ENCODE measurements around the gene RSPRY1. TPM values are rescaled to one million over a fixed set of nuclear protein-coding genes. Genes with fewer than 3 reads are reported as not detected.

RSPRY1 gene
- total RNA-seq, 1 donor from 2014 or later = 46.6 TPM

GRCh38 chr16:57264381-57264780 lies 78.3 kb downstream of the RSPRY1 start:
- no peaks in the 10 kb centered on the region for H3K79me2 ChIP-seq (ENCODE audit: low read depth)
- DNase-seq (ENCODE audit: low spot score) = no peak

GRCh38 chr16:57264950-57265371 lies 78.8 kb downstream of the RSPRY1 start:
- Mint-ChIP-seq H3K9me3 (no peaks in the 10 kb centered on the region), H3K36me3 (no peaks in the 10 kb centered on the region), H3K27me3 (ENCODE audit: insufficient read depth, low read depth) (peaks cover 5% of the 10 kb centered on the region), H3K27ac (no peak overlapping the region), H3K4me3 (no peak overlapping the region), H3K4me1 (peaks cover 34% of the 10 kb centered on the region)
- Histone ChIP-seq H3K4me3 (no peak overlapping the region), H3K36me3 (no peaks in the 10 kb centered on the region), H3K27me3 (no peaks in the 10 kb centered on the region), H4K20me1 (ENCODE audit: low read depth) (no peaks in the 10 kb centered on the region), H2AFZ (replicated peaks) (no peak overlapping the region), H3F3A (ENCODE audit: low read depth) (peaks cover 14% of the 10 kb centered on the region), H3K4me1 (peaks cover 26% of the 10 kb centered on the region), H3K79me2 (ENCODE audit: low read depth) (no peaks in the 10 kb centered on the region), H3K27ac (no peak overlapping the region), H3K9me3 (ENCODE audit: low read depth) (no peaks in the 10 kb centered on the region), H3K9ac (no peak overlapping the region), H3K4me2 (no peak overlapping the region)
- no peak for DNase-seq (ENCODE audit: low spot score)
- TF ChIP-seq EZH2phosphoT487 (IDR thresholded peaks at IDR 0.05) (no peak), EZH2 (IDR thresholded peaks at IDR 0.05) (no peak)
- TF ChIP-seq, protein P1, sequence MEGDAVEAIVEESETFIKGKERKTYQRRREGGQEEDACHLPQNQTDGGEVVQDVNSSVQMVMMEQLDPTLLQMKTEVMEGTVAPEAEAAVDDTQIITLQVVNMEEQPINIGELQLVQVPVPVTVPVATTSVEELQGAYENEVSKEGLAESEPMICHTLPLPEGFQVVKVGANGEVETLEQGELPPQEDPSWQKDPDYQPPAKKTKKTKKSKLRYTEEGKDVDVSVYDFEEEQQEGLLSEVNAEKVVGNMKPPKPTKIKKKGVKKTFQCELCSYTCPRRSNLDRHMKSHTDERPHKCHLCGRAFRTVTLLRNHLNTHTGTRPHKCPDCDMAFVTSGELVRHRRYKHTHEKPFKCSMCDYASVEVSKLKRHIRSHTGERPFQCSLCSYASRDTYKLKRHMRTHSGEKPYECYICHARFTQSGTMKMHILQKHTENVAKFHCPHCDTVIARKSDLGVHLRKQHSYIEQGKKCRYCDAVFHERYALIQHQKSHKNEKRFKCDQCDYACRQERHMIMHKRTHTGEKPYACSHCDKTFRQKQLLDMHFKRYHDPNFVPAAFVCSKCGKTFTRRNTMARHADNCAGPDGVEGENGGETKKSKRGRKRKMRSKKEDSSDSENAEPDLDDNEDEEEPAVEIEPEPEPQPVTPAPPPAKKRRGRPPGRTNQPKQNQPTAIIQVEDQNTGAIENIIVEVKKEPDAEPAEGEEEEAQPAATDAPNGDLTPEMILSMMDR (IDR thresholded peaks at IDR 0.05) = no peak

More at GRCh38 chr16:57264381-57264780, 78.3 kb downstream of the RSPRY1 start:
- Histone ChIP-seq H3K27ac (no peak overlapping the region), H3K4me3 (no peak overlapping the region), H3K4me2 (no peak overlapping the region), H3F3A (ENCODE audit: low read depth) (peaks cover 20% of the 10 kb centered on the region), H3K36me3 (no peaks in the 10 kb centered on the region), H3K9me3 (ENCODE audit: low read depth) (no peaks in the 10 kb centered on the region), H2AFZ (replicated peaks) (no peak overlapping the region), H3K9ac (no peak overlapping the region), H3K27me3 (no peaks in the 10 kb centered on the region), H3K4me1 (peaks cover 26% of the 10 kb centered on the region), H4K20me1 (ENCODE audit: low read depth) (no peaks in the 10 kb centered on the region)
- H3K9me3 Mint-ChIP-seq = no peaks in the 10 kb centered on the region
- H3K36me3 Mint-ChIP-seq = no peaks in the 10 kb centered on the region
- H3K27ac Mint-ChIP-seq = no peak overlapping the region
- no peak overlapping the region for H3K4me3 Mint-ChIP-seq
- peaks cover 39% of the 10 kb centered on the region for H3K4me1 Mint-ChIP-seq
- no peak for TF ChIP-seq EZH2phosphoT487 (IDR thresholded peaks at IDR 0.05)
- TF ChIP-seq EZH2 (IDR thresholded peaks at IDR 0.05) = no peak
- TF ChIP-seq, protein P1 (IDR thresholded peaks at IDR 0.05) = no peak
- peaks cover 6% of the 10 kb centered on the region for H3K27me3 Mint-ChIP-seq (ENCODE audit: insufficient read depth, low read depth)

GRCh38 chr16:57265850-57266530 lies 79.9 kb downstream of the RSPRY1 start:
- Histone ChIP-seq H3K9ac (no peak overlapping the region), H3K27me3 (no peaks in the 10 kb centered on the region), H3K4me2 (no peak overlapping the region), H3K36me3 (no peaks in the 10 kb centered on the region), H3K79me2 (ENCODE audit: low read depth) (no peaks in the 10 kb centered on the region), H2AFZ (replicated peaks) (peak overlapping the region; percentile 42), H3K9me3 (ENCODE audit: low read depth) (no peaks in the 10 kb centered on the region), H3K4me3 (no peak overlapping the region), H3F3A (ENCODE audit: low read depth) (peaks cover 8% of the 10 kb centered on the region), H3K4me1 (peaks cover 28% of the 10 kb centered on the region), H4K20me1 (ENCODE audit: low read depth) (no peaks in the 10 kb centered on the region), H3K27ac (no peak overlapping the region)
- no peak overlapping the region for H3K27ac Mint-ChIP-seq
- TF ChIP-seq EZH2phosphoT487 (IDR thresholded peaks at IDR 0.05) = no peak
- TF ChIP-seq, protein P1 (IDR thresholded peaks at IDR 0.05) = no peak
- TF ChIP-seq EZH2 (IDR thresholded peaks at IDR 0.05) = no peak
- no peak overlapping the region for H3K4me3 Mint-ChIP-seq
- DNase-seq (ENCODE audit: low spot score) = peak; percentile 34
- H3K9me3 Mint-ChIP-seq = no peaks in the 10 kb centered on the region
- H3K36me3 Mint-ChIP-seq = no peaks in the 10 kb centered on the region
- peaks cover 29% of the 10 kb centered on the region for H3K4me1 Mint-ChIP-seq
- peaks cover 3% of the 10 kb centered on the region for H3K27me3 Mint-ChIP-seq (ENCODE audit: insufficient read depth, low read depth)

Measured in neural progenitor cell (in vitro differentiated cells).